GM12892 (cell line): ENCODE data around the gene SORCS2.

ENCODE experiments used
- POLR2A ChIP-seq: IDR thresholded peaks from 2 replicates; pipeline ENCODE4 v1.6.1; 2011; ENCODE audit warnings: low read depth, low read length, control low read depth
- TAF1 ChIP-seq: IDR thresholded peaks from 2 replicates; pipeline ENCODE4 v1.6.1; 2011; ENCODE audit warnings: low read depth, mild to moderate bottlenecking, control low read depth, low read length, borderline replicate concordance

DNA sequence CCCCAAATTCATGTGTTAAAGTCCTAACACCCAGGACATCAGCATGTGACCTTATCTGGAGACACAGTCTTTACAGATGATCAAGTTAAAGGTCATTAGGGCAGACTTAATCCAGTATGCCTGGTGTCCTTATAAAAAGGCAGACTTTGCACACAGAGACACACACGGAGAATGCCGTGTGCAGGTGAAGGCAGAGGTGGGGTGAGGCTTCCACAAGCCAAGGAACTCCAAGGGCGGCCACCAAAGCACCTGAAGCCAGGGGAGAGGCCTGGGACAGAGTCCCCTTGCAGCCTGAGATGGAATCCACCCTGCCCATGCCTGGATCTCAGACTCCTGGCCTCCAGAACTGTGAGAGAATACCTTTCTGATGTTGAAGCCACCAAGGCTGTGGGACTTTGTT lies 26.1 kb upstream of the SORCS2 start:
- TF ChIP-seq POLR2A, result no peak
- no peak for TF ChIP-seq TAF1
